Gastrocnemius medialis (tissue), 4 donors: ENCODE results near the gene FRY. TPM values are rescaled to one million over a fixed set of nuclear protein-coding genes. Genes with fewer than 3 reads are reported as not detected.

Source experiments
- ATAC-seq, 2 donors: fragments of 150-250 bp; one replicate each; pipeline ENCODE4 v1.9.1; 2016
- DNase-seq, 2 donors: peaks; one replicate each; pipeline ENCODE4 v3.0.0-alpha.2; 2019
- H3K27ac ChIP-seq, 4 donors: fragments of 200-600 bp; sonication (generic); 1 replicate in 1 of 4; 2 replicates in 3 of 4; pipeline ENCODE4 v1.5.1; 2016 to 2018; ENCODE audit warnings: mild to moderate bottlenecking in 2 of 4, moderate library complexity in 1 of 4
- H3K27me3 ChIP-seq, 3 donors: fragments of 200-600 bp; sonication (generic) in 2 of 3; 1 replicate in 1 of 3; 2 replicates in 2 of 3; pipeline versions ENCODE4 v1.5.1 to v1.6.0; 2016 to 2019; ENCODE audit warnings: mild to moderate bottlenecking in 1 of 3, moderate library complexity in 1 of 3
- H3K36me3 ChIP-seq, 2 donors: fragments of 200-600 bp; sonication (generic) in 1 of 2; one replicate each; pipeline ENCODE4 v1.5.1; 2017 to 2018
- H3K4me1 ChIP-seq, 2 donors: fragments of 200-600 bp; sonication (generic) in 1 of 2; one replicate each; pipeline ENCODE4 v1.5.1; 2016 to 2017; ENCODE audit warnings: mild to moderate bottlenecking in 2 of 2
- H3K4me3 ChIP-seq, 4 donors: fragments of 200-600 bp; sonication (generic) in 3 of 4; 1 replicate in 1 of 4; 2 replicates in 3 of 4; pipeline ENCODE4 v1.5.1; 2016 to 2019; ENCODE audit warnings: mild to moderate bottlenecking in 2 of 4
- H3K9me3 ChIP-seq, 3 donors: fragments of 200-600 bp; sonication (generic) in 2 of 3; 1 replicate in 1 of 3; 2 replicates in 2 of 3; pipeline ENCODE4 v1.5.1; 2016 to 2019
- POLR2A ChIP-seq, 2 donors: fragments of 450-650 bp; IDR thresholded peaks; one replicate each; pipeline ENCODE4 v1.6.1; 2017; ENCODE audit warnings: antibody characterized with exemption in 2 of 2, mild to moderate bottlenecking in 2 of 2, moderate library complexity in 2 of 2
- in situ Hi-C, 4 donors: fragments of 200-750 bp; cut with MboI; loops; one replicate each; pipeline versions ENCODE4 v1.15.0 to v1.8.0; 2017; ENCODE audit warnings: low sequenced_read_pairs in 4 of 4
- intact Hi-C: fragments of 100-400 bp; cut with DNase I; formaldehyde crosslinking; loops from one replicate; pipeline ENCODE4 v1.15.1; 2023; ENCODE audit warnings: low total_unique reads
- total RNA-seq, 4 donors: library from RNA; depleted of rRNA; stranded (reverse); fragments of >200 nt; gene quantifications; one replicate each; pipeline versions ENCODE4 v1.1.0 to v1.2.3, GENCODE V29; 2016
- TF ChIP-seq, protein P1 (sequence below), 5 experiments: fragments of 450-650 bp in 3 of 5; fragments of 200-600 bp in 2 of 5; sonication (generic) in 2 of 5; IDR thresholded peaks in 4 of 5; conservative IDR thresholded peaks in 1 of 5; 1 replicate in 4 of 5; 2 replicates in 1 of 5; pipeline ENCODE4 v1.5.1; 2016 to 2019; ENCODE audit warnings: antibody characterized with exemption in 5 of 5, mild to moderate bottlenecking in 3 of 5, moderate library complexity in 3 of 5

The FRY gene
- total RNA-seq, 4 donors from 2014 or later: 10.1 to 48.3 (median 21.4) TPM

DNA sequence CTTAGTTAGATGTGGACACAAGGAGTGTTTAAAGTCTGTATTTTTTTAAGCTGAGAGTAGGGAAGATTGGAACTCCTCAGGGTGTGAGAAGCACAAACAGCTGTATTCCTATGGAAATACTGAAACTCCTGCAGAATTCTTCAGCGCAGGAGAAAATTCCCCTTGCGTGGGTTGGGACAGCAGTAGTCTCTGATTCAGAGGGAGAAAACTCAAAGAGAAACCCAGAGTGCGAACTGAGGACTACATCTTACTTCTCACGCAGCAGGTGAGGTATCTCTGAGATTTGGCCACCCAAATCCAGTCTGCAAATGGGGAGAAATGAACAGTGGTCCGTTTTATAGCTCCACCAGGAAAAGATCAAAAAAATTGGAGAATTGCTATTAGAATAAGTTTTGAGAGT, 60.9 kb downstream of the FRY start:
- H3K27me3 ChIP-seq: no peaks in the 10 kb centered on the region
- H3K27ac ChIP-seq: no peak overlapping the region
- intact Hi-C loops: no loop called here
- H3K4me1 ChIP-seq: peaks cover 0 to 6% of the 10 kb centered on the region in 2 donors
- DNase-seq (no peak), ATAC-seq (no peak)
- H3K4me3 ChIP-seq: no peak overlapping the region
- in situ Hi-C loops: no loop called here
- TF ChIP-seq POLR2A (IDR thresholded peaks at IDR 0.05): no peak
- TF ChIP-seq, protein P1, sequence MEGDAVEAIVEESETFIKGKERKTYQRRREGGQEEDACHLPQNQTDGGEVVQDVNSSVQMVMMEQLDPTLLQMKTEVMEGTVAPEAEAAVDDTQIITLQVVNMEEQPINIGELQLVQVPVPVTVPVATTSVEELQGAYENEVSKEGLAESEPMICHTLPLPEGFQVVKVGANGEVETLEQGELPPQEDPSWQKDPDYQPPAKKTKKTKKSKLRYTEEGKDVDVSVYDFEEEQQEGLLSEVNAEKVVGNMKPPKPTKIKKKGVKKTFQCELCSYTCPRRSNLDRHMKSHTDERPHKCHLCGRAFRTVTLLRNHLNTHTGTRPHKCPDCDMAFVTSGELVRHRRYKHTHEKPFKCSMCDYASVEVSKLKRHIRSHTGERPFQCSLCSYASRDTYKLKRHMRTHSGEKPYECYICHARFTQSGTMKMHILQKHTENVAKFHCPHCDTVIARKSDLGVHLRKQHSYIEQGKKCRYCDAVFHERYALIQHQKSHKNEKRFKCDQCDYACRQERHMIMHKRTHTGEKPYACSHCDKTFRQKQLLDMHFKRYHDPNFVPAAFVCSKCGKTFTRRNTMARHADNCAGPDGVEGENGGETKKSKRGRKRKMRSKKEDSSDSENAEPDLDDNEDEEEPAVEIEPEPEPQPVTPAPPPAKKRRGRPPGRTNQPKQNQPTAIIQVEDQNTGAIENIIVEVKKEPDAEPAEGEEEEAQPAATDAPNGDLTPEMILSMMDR (IDR thresholded peaks at IDR 0.05 in 4 of 5, conservative IDR thresholded peaks at IDR 0.05 in 1 of 5): no peak
- no peaks in the 10 kb centered on the region for H3K9me3 ChIP-seq
- no peaks in the 10 kb centered on the region for H3K36me3 ChIP-seq

DNA sequence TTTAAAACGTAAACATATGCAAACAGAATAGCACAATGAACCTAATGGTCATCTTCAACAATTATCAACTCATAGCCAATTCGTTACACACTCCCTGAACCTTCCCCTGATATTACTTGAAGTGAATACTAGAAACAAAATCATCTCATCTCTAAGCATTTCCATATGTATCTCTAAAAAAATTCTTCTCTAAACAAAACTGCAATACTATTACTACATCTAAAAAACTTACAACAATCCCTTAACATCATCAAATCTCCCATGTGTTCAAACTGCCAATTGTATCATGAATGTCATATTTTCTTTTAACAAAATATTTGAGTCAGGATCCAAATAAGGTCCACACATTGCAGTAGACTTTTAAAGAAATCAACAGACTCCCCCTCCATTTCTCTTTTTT, 61.4 kb downstream of the FRY start:
- Histone ChIP-seq H3K27ac (no peak overlapping the region), H3K9me3 (no peaks in the 10 kb centered on the region), H3K36me3 (no peaks in the 10 kb centered on the region), H3K4me3 (no peak overlapping the region), H3K27me3 (no peaks in the 10 kb centered on the region), H3K4me1 (peaks cover 0 to under 1% of the 10 kb centered on the region in 2 donors)
- intact Hi-C loops: no loop called here
- ATAC-seq: no peak
- in situ Hi-C loops: no loop called here
- DNase-seq: no peak
- TF ChIP-seq POLR2A (IDR thresholded peaks at IDR 0.05): no peak
- TF ChIP-seq, protein P1 (IDR thresholded peaks at IDR 0.05 in 4 of 5, conservative IDR thresholded peaks at IDR 0.05 in 1 of 5): no peak

DNA sequence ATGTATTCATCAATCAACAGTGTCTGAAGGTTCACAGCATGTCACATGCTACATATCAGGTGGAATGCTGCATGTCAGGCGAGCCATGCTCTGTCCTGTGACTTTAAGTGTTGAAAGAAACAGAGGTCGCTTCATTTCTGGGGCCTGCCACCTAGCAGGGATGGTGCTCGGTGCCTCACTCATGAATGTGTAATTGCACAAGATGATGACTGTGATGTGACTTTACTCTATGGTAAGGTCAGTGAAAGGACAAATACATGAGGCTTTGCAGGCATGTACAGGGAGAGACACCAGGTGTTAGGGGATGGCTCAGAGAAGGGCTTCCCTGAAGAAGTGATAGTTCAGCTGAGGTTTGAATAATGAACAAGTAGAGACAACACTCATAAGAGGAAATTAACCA, 66.7 kb downstream of the FRY start:
- no peak for DNase-seq
- no peaks in the 10 kb centered on the region for H3K27me3 ChIP-seq
- no peaks in the 10 kb centered on the region for H3K9me3 ChIP-seq
- no peak overlapping the region for H3K4me3 ChIP-seq
- TF ChIP-seq POLR2A (IDR thresholded peaks at IDR 0.05): no peak
- TF ChIP-seq, protein P1 (IDR thresholded peaks at IDR 0.05 in 4 of 5, conservative IDR thresholded peaks at IDR 0.05 in 1 of 5): no peak
- no peak overlapping the region for H3K27ac ChIP-seq
- H3K4me1 ChIP-seq: no peaks in the 10 kb centered on the region
- ATAC-seq: no peak
- intact Hi-C loops (no loop called here), in situ Hi-C loops (no loop called here)
- no peaks in the 10 kb centered on the region for H3K36me3 ChIP-seq

DNA sequence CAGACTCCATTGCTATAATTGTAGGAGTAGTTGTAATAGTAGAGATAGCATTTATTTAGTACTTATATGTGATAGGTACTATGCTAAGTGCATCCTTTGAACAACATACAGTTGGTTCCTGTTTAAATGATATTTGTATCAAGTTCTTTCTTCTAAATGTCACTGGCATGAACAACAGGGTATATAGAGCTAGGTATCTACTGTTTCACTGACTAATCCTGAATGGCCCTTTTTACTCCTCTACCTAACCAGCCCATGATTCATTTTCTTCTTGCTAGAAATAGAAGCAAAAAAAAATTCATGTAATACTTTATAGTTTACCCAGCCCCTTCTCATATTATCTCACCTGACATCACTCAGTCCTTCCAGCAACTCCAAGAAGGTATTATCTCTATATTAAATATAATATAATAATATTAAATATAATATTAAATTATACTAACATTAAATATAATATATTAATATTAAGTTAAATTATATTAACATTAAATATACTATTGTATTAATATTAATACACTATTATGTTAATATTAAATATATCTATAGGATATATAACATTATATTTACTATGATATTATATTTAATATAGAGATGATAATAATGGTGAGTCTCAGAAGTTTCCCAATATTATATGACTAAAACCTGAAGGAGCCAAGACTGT, 74.2 kb downstream of the FRY start:
- DNase-seq (no peak), ATAC-seq (peak in 1 of 2 donors; percentile 54)
- Histone ChIP-seq H3K27ac (peak overlapping the region in 2 of 4 donors; percentile 5 to 48), H3K4me3 (no peak overlapping the region), H3K36me3 (no peaks in the 10 kb centered on the region), H3K4me1 (peaks cover 0 to 6% of the 10 kb centered on the region in 2 donors), H3K27me3 (no peaks in the 10 kb centered on the region), H3K9me3 (no peaks in the 10 kb centered on the region)
- in situ Hi-C loops: no loop called here
- TF ChIP-seq, protein P1 (IDR thresholded peaks at IDR 0.05 in 4 of 5, conservative IDR thresholded peaks at IDR 0.05 in 1 of 5): no peak
- TF ChIP-seq POLR2A (IDR thresholded peaks at IDR 0.05): no peak
- intact Hi-C loops: no loop called here

DNA sequence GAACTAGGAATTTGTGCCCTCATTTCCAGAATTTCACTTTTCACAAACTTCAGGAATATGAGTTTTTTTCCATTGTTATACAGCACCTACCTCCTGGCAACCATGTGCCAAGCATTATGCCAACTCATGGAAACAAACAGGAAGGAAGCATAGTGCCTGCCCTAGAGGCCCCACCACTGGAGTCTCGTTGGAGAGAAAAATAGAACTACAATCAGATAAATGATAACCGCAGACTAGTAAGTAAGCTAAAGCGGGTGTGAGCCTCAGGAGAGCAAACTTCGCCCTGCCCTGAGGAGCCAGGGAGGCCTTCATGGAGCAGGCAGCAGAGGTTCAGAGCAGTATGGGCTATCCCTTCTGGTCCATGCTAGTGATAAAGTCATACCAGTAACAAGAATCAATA, 75.9 kb downstream of the FRY start:
- ATAC-seq (no peak), DNase-seq (no peak)
- no peaks in the 10 kb centered on the region for H3K9me3 ChIP-seq
- TF ChIP-seq, protein P1 (IDR thresholded peaks at IDR 0.05 in 4 of 5, conservative IDR thresholded peaks at IDR 0.05 in 1 of 5): no peak
- TF ChIP-seq POLR2A (IDR thresholded peaks at IDR 0.05): no peak
- H3K27ac ChIP-seq: no peak overlapping the region
- H3K4me1 ChIP-seq: peaks cover 0 to 6% of the 10 kb centered on the region in 2 donors
- no peak overlapping the region for H3K4me3 ChIP-seq
- in situ Hi-C loops (no loop called here), intact Hi-C loops (no loop called here)
- H3K36me3 ChIP-seq: no peaks in the 10 kb centered on the region
- H3K27me3 ChIP-seq: no peaks in the 10 kb centered on the region
